ENCODE measurements around the gene LRRK2.

Gene LRRK2

GRCh38 chr12:40286583-40286982, 61.8 kb downstream of the LRRK2 start:
- no peak for TF ChIP-seq CTCF (conservative IDR thresholded peaks at IDR 0.05; ENCODE audit: low read depth, low read length)
- H3K4me3 ChIP-seq (ENCODE audit: low read length) = no peak overlapping the region
- no peak for DNase-seq (ENCODE audit: low read depth)

GRCh38 chr12:40287369-40287975, 62.7 kb downstream of the LRRK2 start:
- no peak for DNase-seq (ENCODE audit: low read depth)
- no peak for TF ChIP-seq CTCF (conservative IDR thresholded peaks at IDR 0.05; ENCODE audit: low read depth, low read length)
- no peak overlapping the region for H3K4me3 ChIP-seq (ENCODE audit: low read length)

GRCh38 chr12:40292788-40293429, 68.1 kb downstream of the LRRK2 start:
- DNase-seq (ENCODE audit: low read depth) = no peak
- no peak for TF ChIP-seq CTCF (conservative IDR thresholded peaks at IDR 0.05; ENCODE audit: low read depth, low read length)
- H3K4me3 ChIP-seq (ENCODE audit: low read length) = no peak overlapping the region

- H3K4me3 ChIP-seq (ENCODE audit: low read length) = no peak overlapping the region
- no peak for DNase-seq (ENCODE audit: low read depth)
- TF ChIP-seq CTCF (conservative IDR thresholded peaks at IDR 0.05; ENCODE audit: low read depth, low read length) = no peak
These were observed 73.5 kb downstream of the LRRK2 start for GRCh38 chr12:40298341-40298740.

- H3K4me3 ChIP-seq (ENCODE audit: low read length) = no peak overlapping the region
- no peak for TF ChIP-seq CTCF (conservative IDR thresholded peaks at IDR 0.05; ENCODE audit: low read depth, low read length)
- no peak for DNase-seq (ENCODE audit: low read depth)
These were observed 75.7 kb downstream of the LRRK2 start for GRCh38 chr12:40300490-40300889.

GRCh38 chr12:40309001-40309400, 84.2 kb downstream of the LRRK2 start:
- H3K4me3 ChIP-seq (ENCODE audit: low read length) = no peak overlapping the region
- TF ChIP-seq CTCF (conservative IDR thresholded peaks at IDR 0.05; ENCODE audit: low read depth, low read length) = no peak
- no peak for DNase-seq (ENCODE audit: low read depth)

DNA sequence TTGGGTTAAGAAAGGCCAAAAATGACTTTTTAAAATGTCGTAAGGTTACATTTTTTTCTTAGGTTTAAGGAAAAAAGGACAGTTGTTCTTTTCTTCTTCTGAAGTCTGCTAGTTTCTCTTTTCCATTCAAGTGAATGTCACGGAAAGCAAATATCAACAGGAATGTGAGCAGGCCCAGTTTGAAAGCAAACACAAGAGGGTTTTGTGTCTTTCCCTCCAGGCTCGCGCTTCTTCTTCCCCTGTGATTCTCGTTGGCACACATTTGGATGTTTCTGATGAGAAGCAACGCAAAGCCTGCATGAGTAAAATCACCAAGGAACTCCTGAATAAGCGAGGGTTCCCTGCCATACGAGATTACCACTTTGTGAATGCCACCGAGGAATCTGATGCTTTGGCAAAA, 85.4 kb downstream of the LRRK2 start:
- no peak for TF ChIP-seq CTCF (conservative IDR thresholded peaks at IDR 0.05; ENCODE audit: low read depth, low read length)
- no peak for DNase-seq (ENCODE audit: low read depth)
- H3K4me3 ChIP-seq (ENCODE audit: low read length) = no peak overlapping the region

Measured in retinal pigment epithelial cell (primary cell).